ENCODE results near the gene NFATC4. TPM values are rescaled to one million over a fixed set of nuclear protein-coding genes. Genes with fewer than 3 reads are reported as not detected.

The NFATC4 gene
- total and polyA plus RNA-seq, 7 donors = 10.4 to 120 (median 45.1) TPM

DNA sequence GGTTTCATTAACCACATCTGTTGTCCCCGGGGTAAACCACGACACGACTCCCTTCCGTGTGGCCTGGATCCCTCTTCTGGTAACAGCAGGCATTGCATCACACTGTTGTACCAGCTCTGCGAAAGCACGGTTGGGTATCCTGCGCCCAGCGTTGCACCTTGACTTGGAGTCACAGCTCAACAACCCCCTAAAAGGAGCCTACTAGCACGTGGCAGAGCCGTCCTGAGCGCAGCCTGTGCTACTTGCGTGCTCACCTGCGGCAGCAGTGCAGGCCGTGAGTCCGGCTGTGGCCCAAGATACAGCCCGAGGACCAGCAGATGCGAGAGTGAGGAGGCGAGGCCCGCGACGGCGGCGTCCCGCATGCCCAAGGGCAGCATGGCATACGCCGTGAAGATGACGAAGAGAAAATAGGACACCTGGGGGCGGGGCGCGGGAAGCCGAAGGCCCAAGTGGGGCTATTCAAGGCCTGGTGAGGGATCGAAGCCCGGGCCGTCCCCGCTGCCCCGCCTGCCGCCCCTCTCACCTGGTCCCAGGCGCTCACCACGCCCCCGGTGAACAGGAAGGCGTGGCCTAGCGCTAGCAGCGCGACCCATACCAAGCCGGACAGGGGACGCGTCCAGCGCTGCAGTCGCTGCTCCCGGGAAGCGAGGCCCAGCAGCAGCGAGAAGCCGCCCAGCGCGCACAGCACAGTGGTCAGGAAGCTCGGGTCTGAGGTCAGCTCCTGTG is 35.6 kb upstream of the NFATC4 start:
- Histone ChIP-seq H3K36me3 (no peaks in the 10 kb centered on the region), H3K9me3 (no peaks in the 10 kb centered on the region), H3K27me3 (peaks cover 8 to 52% (median 49%) of the 10 kb centered on the region in 3 donors), H3K4me1 (peaks cover 0 to 36% (median 31%) of the 10 kb centered on the region in 4 donors), H3K27ac (no peak overlapping the region), H3K4me3 (peak overlapping the region in 3 of 4 donors; percentile 9 to 19 (median 16))
- WGBS, 2 donors = 3 to 10% methylated on average over 56 of the region's 56 CpGs
- intact Hi-C loops (cut with DNase I) = loop anchor here (1.0 to 10.0 kb wide), 3 partner anchors 80 to 342 kb away; no protein-coding TSS in a partner anchor
- TF ChIP-seq, protein P1, sequence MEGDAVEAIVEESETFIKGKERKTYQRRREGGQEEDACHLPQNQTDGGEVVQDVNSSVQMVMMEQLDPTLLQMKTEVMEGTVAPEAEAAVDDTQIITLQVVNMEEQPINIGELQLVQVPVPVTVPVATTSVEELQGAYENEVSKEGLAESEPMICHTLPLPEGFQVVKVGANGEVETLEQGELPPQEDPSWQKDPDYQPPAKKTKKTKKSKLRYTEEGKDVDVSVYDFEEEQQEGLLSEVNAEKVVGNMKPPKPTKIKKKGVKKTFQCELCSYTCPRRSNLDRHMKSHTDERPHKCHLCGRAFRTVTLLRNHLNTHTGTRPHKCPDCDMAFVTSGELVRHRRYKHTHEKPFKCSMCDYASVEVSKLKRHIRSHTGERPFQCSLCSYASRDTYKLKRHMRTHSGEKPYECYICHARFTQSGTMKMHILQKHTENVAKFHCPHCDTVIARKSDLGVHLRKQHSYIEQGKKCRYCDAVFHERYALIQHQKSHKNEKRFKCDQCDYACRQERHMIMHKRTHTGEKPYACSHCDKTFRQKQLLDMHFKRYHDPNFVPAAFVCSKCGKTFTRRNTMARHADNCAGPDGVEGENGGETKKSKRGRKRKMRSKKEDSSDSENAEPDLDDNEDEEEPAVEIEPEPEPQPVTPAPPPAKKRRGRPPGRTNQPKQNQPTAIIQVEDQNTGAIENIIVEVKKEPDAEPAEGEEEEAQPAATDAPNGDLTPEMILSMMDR (IDR thresholded peaks at IDR 0.05) = peak; percentile 66 to 70 (median 68)
- TF ChIP-seq POLR2AphosphoS5 (IDR thresholded peaks at IDR 0.05) = no peak
- peak; percentile 81 for DNase-seq

GRCh38 chr14:24334431-24335291 is 33.3 kb upstream of the NFATC4 start, which contains the start of gene ADCY4:
Gene ADCY4, minus strand, starts transcription at chr14:24335071. Its CDS starts 419 bp downstream, at chr14:24334652.
- Histone ChIP-seq H3K27ac (peak within 1 kb of the TSS; percentile 15 to 70 (median 50)), H3K4me1 (peaks cover 0 to 40% (median 31%) of the 10 kb centered on the region in 4 donors), H3K4me3 (peak within 1 kb of the TSS; percentile 16 to 39 (median 30)), H3K27me3 (peaks cover 8 to 69% (median 56%) of the 10 kb centered on the region in 3 donors), H3K9me3 (no peaks in the 10 kb centered on the region), H3K36me3 (no peaks in the 10 kb centered on the region)
- 7 to 9% methylated on average over 65 of the region's 65 CpGs for WGBS, 2 donors
- TF ChIP-seq POLR2AphosphoS5 (IDR thresholded peaks at IDR 0.05) (peak in 2 of 4 donors; percentile 10 to 41), EP300 (IDR thresholded peaks at IDR 0.05) (no peak)
- intact Hi-C loops (cut with DNase I) = loop anchor here (5.0 to 10.0 kb wide), 2 partner anchors 78 to 340 kb away; no protein-coding TSS in a partner anchor
- no peak for DNase-seq

GRCh38 chr14:24335461-24336171 is 32.4 kb upstream of the NFATC4 start:
- 80 to 86% methylated on average over 12 of the region's 12 CpGs for WGBS, 2 donors
- no peak for DNase-seq
- TF ChIP-seq, protein P1 (IDR thresholded peaks at IDR 0.05) = no peak
- TF ChIP-seq EP300 (IDR thresholded peaks at IDR 0.05) = no peak
- TF ChIP-seq POLR2A (IDR thresholded peaks at IDR 0.05) = no peak
- peak in 1 of 4 donors; percentile 31 for TF ChIP-seq POLR2AphosphoS5 (IDR thresholded peaks at IDR 0.05)
- intact Hi-C loops (cut with DNase I) = loop anchor here (10.0 kb wide), 1 partner anchor 339 kb away; no protein-coding TSS in a partner anchor
- H3K9me3 ChIP-seq = no peaks in the 10 kb centered on the region
- H3K4me3 ChIP-seq = peak overlapping the region in 1 of 4 donors; percentile 39
- peaks cover 8 to 71% (median 56%) of the 10 kb centered on the region in 3 donors for H3K27me3 ChIP-seq
- H3K27ac ChIP-seq = peak overlapping the region; percentile 14 to 70 (median 50)
- H3K36me3 ChIP-seq = no peaks in the 10 kb centered on the region
- peaks cover 0 to 40% (median 31%) of the 10 kb centered on the region in 4 donors for H3K4me1 ChIP-seq

DNA sequence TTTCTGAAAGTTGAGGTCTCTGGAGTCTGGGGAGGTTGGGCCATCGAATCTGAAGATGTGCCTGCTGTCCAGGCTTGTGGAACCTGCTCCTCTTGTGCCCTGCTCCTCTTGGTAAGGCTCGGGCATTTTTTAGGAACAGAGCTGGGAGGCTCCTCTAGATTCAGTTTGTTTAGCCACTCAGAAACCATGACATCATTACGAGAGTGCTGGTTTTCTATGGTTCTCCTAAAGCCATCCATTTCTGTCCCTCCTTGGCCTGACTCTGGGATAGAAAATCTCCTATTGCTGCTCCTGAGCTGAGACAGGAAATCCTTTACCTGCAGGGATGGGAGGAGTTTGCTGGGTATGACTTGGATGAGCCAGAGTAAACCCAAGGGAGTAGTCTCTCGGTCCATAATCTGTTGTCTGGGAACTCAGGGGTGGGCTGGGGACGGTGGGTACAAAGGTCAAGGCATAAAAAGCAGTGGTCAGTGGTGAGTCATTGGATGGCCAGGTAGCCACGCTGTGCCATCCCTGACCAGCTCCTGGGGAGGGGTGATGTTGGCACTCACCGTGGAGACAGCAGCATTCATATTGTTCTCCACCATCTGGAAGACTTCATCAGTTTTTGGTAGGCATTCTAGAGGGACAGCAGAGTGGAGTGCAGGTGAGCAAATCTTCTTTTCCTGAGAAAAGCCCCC is 30.7 kb upstream of the NFATC4 start:
- Histone ChIP-seq H3K27me3 (peaks cover 8 to 64% (median 55%) of the 10 kb centered on the region in 3 donors), H3K27ac (no peak overlapping the region), H3K4me1 (peaks cover 0 to 32% (median 27%) of the 10 kb centered on the region in 4 donors), H3K9me3 (no peaks in the 10 kb centered on the region), H3K4me3 (no peak overlapping the region), H3K36me3 (no peaks in the 10 kb centered on the region)
- WGBS, 2 donors = 82 to 91% methylated on average over 7 of the region's 7 CpGs
- no peak for DNase-seq
- intact Hi-C loops (cut with DNase I) = loop anchor here (10.0 kb wide), 1 partner anchor 338 kb away; no protein-coding TSS in a partner anchor
- TF ChIP-seq EP300 (IDR thresholded peaks at IDR 0.05) (no peak), POLR2A (IDR thresholded peaks at IDR 0.05) (no peak), POLR2AphosphoS5 (IDR thresholded peaks at IDR 0.05) (no peak)
- TF ChIP-seq, protein P1 (IDR thresholded peaks at IDR 0.05) = no peak

Data from sigmoid colon (tissue), 7 donors.